GM23338 (cell line): ENCODE results near the gene CR2. TPM values are rescaled to one million over a fixed set of nuclear protein-coding genes. Genes with fewer than 3 reads are reported as not detected.
"Not testable (repeated sequence)": the region's sequence is repeated elsewhere in the genome, so short reads cannot be mapped to it uniquely, and the experiment has no call there.

ENCODE experiments used
- ATAC-seq: fragments of 200-7000 bp; cut with Tn5 transposase; 3 replicates; pipeline ENCODE4 v1.9.1; 2020
- DNase-seq: peaks from one replicate; pipeline ENCODE4 v3.0.0-alpha.2; 2015; ENCODE audit warnings: low spot score
- H2AFZ ChIP-seq: fragments of 200-600 bp; sonication (generic); 2 replicates; pipeline ENCODE4 v1.8.0; 2016; ENCODE audit warnings: antibody characterized with exemption, mild to moderate bottlenecking, moderate library complexity
- H3F3A ChIP-seq: fragments of 200-600 bp; sonication (generic); replicated peaks from 2 replicates; pipeline ENCODE4 v1.8.0; 2017; ENCODE audit warnings: antibody characterized with exemption, mixed run types, low read depth
- H3K27ac ChIP-seq: fragments of 200-600 bp; sonication (generic); 2 replicates; pipeline ENCODE4 v1.6.1; 2016; ENCODE audit warnings: low read depth
- H3K27me3 ChIP-seq: fragments of 200-600 bp; sonication (generic); 2 replicates; pipeline ENCODE4 v1.8.0; 2016; ENCODE audit warnings: mild to moderate bottlenecking, mixed run types, moderate library complexity; ENCODE audit not compliant: insufficient read depth
- H3K36me3 ChIP-seq: fragments of 200-600 bp; sonication (generic); 2 replicates; pipeline ENCODE4 v1.8.0; 2016; ENCODE audit warnings: mild to moderate bottlenecking; ENCODE audit not compliant: insufficient read depth
- H3K4me1 ChIP-seq: fragments of 200-600 bp; sonication (generic); 2 replicates; pipeline ENCODE4 v1.8.0; 2016; ENCODE audit warnings: mild to moderate bottlenecking, moderate library complexity; ENCODE audit not compliant: insufficient read depth
- H3K4me2 ChIP-seq: fragments of 200-600 bp; sonication (generic); 2 replicates; pipeline ENCODE4 v1.7.1; 2017; ENCODE audit warnings: mixed run types
- H3K4me3 ChIP-seq: fragments of 200-600 bp; sonication (generic); 2 replicates; pipeline ENCODE4 v1.6.1; 2016; ENCODE audit warnings: mixed run types
- H3K79me2 ChIP-seq: fragments of 200-600 bp; sonication (generic); replicated peaks from 2 replicates; pipeline ENCODE4 v1.8.0; 2017; ENCODE audit warnings: mild to moderate bottlenecking; ENCODE audit not compliant: insufficient read depth
- H3K9me2 ChIP-seq: fragments of 200-600 bp; sonication (generic); 2 replicates; pipeline ENCODE4 v1.8.0; 2017; ENCODE audit not compliant: insufficient read depth
- H4K20me1 ChIP-seq: fragments of 200-600 bp; sonication (generic); replicated peaks from 2 replicates; pipeline ENCODE4 v1.8.0; 2017; ENCODE audit warnings: mild to moderate bottlenecking; ENCODE audit not compliant: insufficient read depth
- H3K27ac Mint-ChIP-seq: 2 replicates; pipeline ENCODE4 v1.8.0; 2020; ENCODE audit warnings: inconsistent platforms, mild to moderate bottlenecking, moderate library complexity, mixed read lengths
- H3K27me3 Mint-ChIP-seq: 3 replicates; pipeline ENCODE4 v1.8.0; 2022; ENCODE audit warnings: low read depth, mild to moderate bottlenecking, moderate library complexity, mixed read lengths, inconsistent platforms; ENCODE audit not compliant: insufficient read depth, poor library complexity
- H3K36me3 Mint-ChIP-seq: 3 replicates; pipeline ENCODE4 v1.8.0; 2021; ENCODE audit warnings: low read depth, mild to moderate bottlenecking, inconsistent platforms, moderate library complexity, mixed read lengths
- H3K4me1 Mint-ChIP-seq: 3 replicates; pipeline ENCODE4 v1.8.0; 2020; ENCODE audit warnings: mild to moderate bottlenecking, inconsistent platforms, mixed read lengths
- H3K4me3 Mint-ChIP-seq: 3 replicates; pipeline ENCODE4 v1.8.0; 2021; ENCODE audit warnings: moderate library complexity, mild to moderate bottlenecking, inconsistent platforms, mixed read lengths
- H3K9me3 Mint-ChIP-seq: 3 replicates; pipeline ENCODE4 v1.8.0; 2020; ENCODE audit warnings: moderate library complexity, mild to moderate bottlenecking, inconsistent platforms, mixed read lengths
- CTCF ChIP-seq, 2 experiments: fragments of 200-600 bp in 1 of 2; sonication (generic) in 1 of 2; conservative IDR thresholded peaks; 2 replicates each; pipeline versions ENCODE4 v1.5.1 to v1.6.1; 2016 to 2017; ENCODE audit warnings: antibody characterized with exemption in 2 of 2, low read depth in 2 of 2, mild to moderate bottlenecking in 2 of 2, moderate library complexity in 1 of 2
- ETS1 ChIP-seq: IDR thresholded peaks from 2 replicates; pipeline ENCODE4 v1.6.1; 2016; ENCODE audit warnings: antibody characterized with exemption
- EZH2 ChIP-seq: fragments of 200-600 bp; sonication (generic); IDR thresholded peaks from one replicate; pipeline ENCODE4 v1.8.0; 2017; ENCODE audit warnings: antibody characterized with exemption, mild to moderate bottlenecking, low read depth; ENCODE audit not compliant: unreplicated experiment
- EZH2phosphoT487 ChIP-seq: fragments of 200-600 bp; sonication (generic); IDR thresholded peaks from one replicate; pipeline ENCODE4 v1.8.1; 2018; ENCODE audit warnings: antibody characterized with exemption; ENCODE audit not compliant: unreplicated experiment
- NANOG ChIP-seq: IDR thresholded peaks from 2 replicates; pipeline ENCODE4 v1.6.1; 2016; ENCODE audit warnings: antibody characterized with exemption, borderline replicate concordance
- REST ChIP-seq: IDR thresholded peaks from one replicate; pipeline ENCODE4 v1.6.1; 2018; ENCODE audit warnings: antibody characterized with exemption; ENCODE audit not compliant: unreplicated experiment
- STAT1 ChIP-seq: IDR thresholded peaks from one replicate; pipeline ENCODE4 v1.6.1; 2016; ENCODE audit warnings: antibody characterized with exemption; ENCODE audit not compliant: unreplicated experiment
- ZNF114 ChIP-seq: fragments of 250-450 bp; sonication (Bioruptor Pico); IDR thresholded peaks from 2 replicates; pipeline ENCODE4 v1.5.0; 2020; ENCODE audit warnings: mild to moderate bottlenecking, moderate library complexity
- polyA plus RNA-seq: library from polyadenylated mRNA; unstranded; fragments of >200 nt; fragmentation: Nextera tagmentation; extraction: Ambion mirVana; gene quantifications from 2 replicates; pipeline ENCODE4 v1.2.1, GENCODE V29; 2016
- total RNA-seq: library from RNA; depleted of rRNA; stranded (reverse); fragments of >200 nt; shearing (Covaris generic); gene quantifications from 2 replicates; pipeline ENCODE4 v1.2.3, GENCODE V29; 2014

CR2 gene
- total and polyA plus RNA-seq, 2 experiments from 2014 or later, result 2.7 to 5.4 TPM

- Histone ChIP-seq H3K4me1 (no peaks in the 10 kb centered on the region), H3K27ac (no peak overlapping the region), H2AFZ (no peak overlapping the region), H3K4me3 (no peak overlapping the region), H3K79me2 (no peaks in the 10 kb centered on the region), H4K20me1 (no peaks in the 10 kb centered on the region), H3K36me3 (no peaks in the 10 kb centered on the region), H3K9me2 (no peaks in the 10 kb centered on the region), H3K27me3 (no peaks in the 10 kb centered on the region), H3F3A (no peaks in the 10 kb centered on the region), H3K4me2 (no peak overlapping the region)
- no peak for ATAC-seq
- H3K36me3 Mint-ChIP-seq, result 0 out of 3 replicates have a peak, but pooled peaks cover 2% of the 10 kb centered on the region
- TF ChIP-seq STAT1 (no peak), CTCF (conservative IDR thresholded peaks at IDR 0.05; ENCODE audit: low read depth in 2 of 2) (no peak), EZH2 (no peak), NANOG (no peak), ZNF114 (CRISPR knock-in tag) (no peak), ETS1 (no peak), REST (no peak), EZH2phosphoT487 (no peak)
- peaks cover 4% of the 10 kb centered on the region for H3K27me3 Mint-ChIP-seq
- no peak overlapping the region for H3K27ac Mint-ChIP-seq
- H3K4me1 Mint-ChIP-seq, result no peaks in the 10 kb centered on the region; the same call in 2 of the 3 replicates
- DNase-seq, result no peak
- no peak overlapping the region for H3K4me3 Mint-ChIP-seq
- peaks cover 3% of the 10 kb centered on the region; the same call in 2 of the 3 replicates for H3K9me3 Mint-ChIP-seq
These were observed 20.7 kb upstream of the CR2 start for GRCh38 chr1:207433435-207433834.

GRCh38 chr1:207436746-207437145 is 17.4 kb upstream of the CR2 start:
- H3K4me3 Mint-ChIP-seq, result not testable (repeated sequence)

More at GRCh38 chr1:207436746-207437145, 17.4 kb upstream of the CR2 start:
- not testable (repeated sequence) for H3K4me2 ChIP-seq, H3K36me3 Mint-ChIP-seq, DNase-seq, H3K27me3 Mint-ChIP-seq, H3F3A ChIP-seq, H4K20me1 ChIP-seq, H3K9me2 ChIP-seq, H3K4me3 ChIP-seq, H3K79me2 ChIP-seq, H3K36me3 ChIP-seq, H3K27ac Mint-ChIP-seq, ATAC-seq, H3K27ac ChIP-seq, H3K4me1 ChIP-seq, H2AFZ ChIP-seq, H3K27me3 ChIP-seq, H3K4me1 Mint-ChIP-seq, H3K9me3 Mint-ChIP-seq
